H1 (cell line): ENCODE data around the gene SLC6A17. TPM values are rescaled to one million over a fixed set of nuclear protein-coding genes. Genes with fewer than 3 reads are reported as not detected.
A peak's percentile ranks its signal among the peaks of the same experiment; 100 is the strongest.

Experiments
- CREB1 ChIP-seq: IDR thresholded peaks from 2 replicates; pipeline ENCODE4 v1.6.1; 2012; ENCODE audit warnings: inconsistent platforms
- EP300 ChIP-seq, 2 experiments: IDR thresholded peaks; 1 replicate in 1 of 2; 2 replicates in 1 of 2; pipeline ENCODE4 v1.6.1; 2011 to 2012; ENCODE audit warnings: low read depth in 2 of 2, low read length in 2 of 2, mild to moderate bottlenecking in 2 of 2, borderline replicate concordance in 1 of 2, inconsistent platforms in 1 of 2, moderate library complexity in 1 of 2
- NANOG ChIP-seq: IDR thresholded peaks from 2 replicates; pipeline ENCODE4 v1.6.1; 2011; ENCODE audit warnings: low read length, low read depth, mild to moderate bottlenecking, inconsistent platforms; ENCODE audit not compliant: insufficient read depth, poor library complexity, severe bottlenecking
- SIN3A ChIP-seq, 2 experiments: IDR thresholded peaks in 1 of 2; conservative IDR thresholded peaks in 1 of 2; 2 replicates each; pipeline ENCODE4 v1.6.1; 2011 to 2012; ENCODE audit warnings: low read length in 2 of 2, improper control_type of control experiment in 1 of 2, low read depth in 1 of 2, mild to moderate bottlenecking in 1 of 2
- SRF ChIP-seq: IDR thresholded peaks from 2 replicates; pipeline ENCODE4 v1.6.1; 2011; ENCODE audit warnings: mild to moderate bottlenecking, low read depth, low read length, moderate library complexity
- polyA plus RNA-seq, 7 experiments: library from polyadenylated mRNA; depleted of rRNA in 3 of 7; stranded (reverse) in 5 of 7; unstranded in 2 of 7; fragments of >200 nt in 5 of 7; fragments of 200-250 nt in 2 of 7; gene quantifications; 1 replicate in 5 of 7; 2 replicates in 1 of 7; 4 replicates in 1 of 7; pipeline versions ENCODE4 v1.2.1 to v1.2.3, GENCODE V29; 2011 to 2013; ENCODE audit warnings: missing spikeins in 2 of 7, mixed read lengths in 2 of 7
- total RNA-seq: library from RNA; stranded (reverse); fragmentation: NEBNext Ultra II Directional; extraction: Animal tissue kit (Norgen Biotek cat#: 25700); gene quantifications from 2 replicates; pipeline ENCODE4 v1.2.1, GENCODE V29; 2021
- TF ChIP-seq, protein P1 (sequence below): IDR thresholded peaks from 2 replicates; pipeline ENCODE4 v1.6.1; 2011; ENCODE audit warnings: low read depth, mild to moderate bottlenecking, low read length; ENCODE audit not compliant: insufficient read depth
- TF ChIP-seq, protein P2 (sequence below), 3 experiments: IDR thresholded peaks; 1 replicate in 2 of 3; 2 replicates in 1 of 3; pipeline versions ENCODE4 v1.5.1 to v1.6.1; 2011; ENCODE audit warnings: low read length in 3 of 3, mild to moderate bottlenecking in 3 of 3, inconsistent platforms in 2 of 3, low read depth in 1 of 3, moderate library complexity in 1 of 3; ENCODE audit not compliant: insufficient read depth in 1 of 3; ENCODE audit errors: control extremely low read depth in 1 of 3

The SLC6A17 gene
- total and polyA plus RNA-seq, 2 of the 8 experiments (the other 6 are each of a cell fraction or from before 2014, with no cell fraction given): 0.15 to 0.28 TPM

DNA sequence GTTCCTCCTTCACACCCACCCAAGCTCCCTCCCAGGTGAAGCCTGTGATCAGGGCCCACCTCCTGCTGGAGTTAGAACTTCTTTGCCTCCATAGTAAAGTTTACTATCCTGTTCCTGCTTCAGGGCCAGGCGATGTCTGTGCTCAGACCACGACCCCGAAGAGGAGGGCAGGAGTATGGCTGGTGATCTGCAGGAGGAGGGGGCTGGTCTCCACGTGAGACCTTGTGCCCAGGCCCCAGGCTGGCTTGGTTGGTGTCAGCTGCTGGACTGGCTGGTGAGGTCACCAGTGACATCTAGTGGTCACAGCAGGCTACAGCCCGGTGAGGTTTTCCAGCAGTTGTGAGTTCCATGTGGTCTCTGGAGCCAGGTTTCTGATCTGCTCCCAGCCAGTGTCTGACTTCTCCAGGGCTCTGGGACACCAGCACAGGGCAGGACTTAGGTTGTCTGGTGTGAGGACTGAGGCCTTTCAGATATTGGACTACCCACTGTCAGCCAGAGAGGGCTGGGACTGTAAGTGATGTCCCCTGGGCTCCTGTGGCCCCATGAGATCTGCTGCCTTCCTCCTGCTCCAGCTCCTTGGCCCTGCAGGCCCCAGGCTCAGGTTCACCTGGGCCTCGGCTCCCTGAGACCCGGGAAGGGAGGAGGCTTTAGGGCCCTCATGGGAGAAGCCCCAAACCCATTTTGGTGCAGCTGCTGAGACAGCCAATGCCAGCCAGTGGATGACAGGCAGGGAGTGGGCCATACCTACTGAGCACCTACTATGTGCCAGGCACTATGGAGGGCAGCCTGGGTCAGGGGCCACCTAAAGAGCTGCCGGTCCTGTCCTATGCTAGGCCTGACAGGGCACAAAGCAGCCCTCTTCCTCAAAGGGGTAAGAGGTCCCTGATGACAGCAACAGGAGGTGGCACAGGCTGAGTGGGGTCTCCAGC is 44.0 kb upstream of the SLC6A17 start (continued):
- TF ChIP-seq, protein P1, sequence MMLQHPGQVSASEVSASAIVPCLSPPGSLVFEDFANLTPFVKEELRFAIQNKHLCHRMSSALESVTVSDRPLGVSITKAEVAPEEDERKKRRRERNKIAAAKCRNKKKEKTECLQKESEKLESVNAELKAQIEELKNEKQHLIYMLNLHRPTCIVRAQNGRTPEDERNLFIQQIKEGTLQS: no peak
- TF ChIP-seq CREB1: peak; percentile 53; the same call in 1 of the 2 replicates
- TF ChIP-seq NANOG: no peak
- peak in 1 of 2 experiments; percentile 54; a peak in 1 of 4 replicates for TF ChIP-seq SIN3A (conservative IDR thresholded peaks at IDR 0.05 in 1 of 2, IDR thresholded peaks at IDR 0.05 in 1 of 2; ENCODE audit: low read depth in 1 of 2, low read length in 2 of 2)
- TF ChIP-seq, protein P2, sequence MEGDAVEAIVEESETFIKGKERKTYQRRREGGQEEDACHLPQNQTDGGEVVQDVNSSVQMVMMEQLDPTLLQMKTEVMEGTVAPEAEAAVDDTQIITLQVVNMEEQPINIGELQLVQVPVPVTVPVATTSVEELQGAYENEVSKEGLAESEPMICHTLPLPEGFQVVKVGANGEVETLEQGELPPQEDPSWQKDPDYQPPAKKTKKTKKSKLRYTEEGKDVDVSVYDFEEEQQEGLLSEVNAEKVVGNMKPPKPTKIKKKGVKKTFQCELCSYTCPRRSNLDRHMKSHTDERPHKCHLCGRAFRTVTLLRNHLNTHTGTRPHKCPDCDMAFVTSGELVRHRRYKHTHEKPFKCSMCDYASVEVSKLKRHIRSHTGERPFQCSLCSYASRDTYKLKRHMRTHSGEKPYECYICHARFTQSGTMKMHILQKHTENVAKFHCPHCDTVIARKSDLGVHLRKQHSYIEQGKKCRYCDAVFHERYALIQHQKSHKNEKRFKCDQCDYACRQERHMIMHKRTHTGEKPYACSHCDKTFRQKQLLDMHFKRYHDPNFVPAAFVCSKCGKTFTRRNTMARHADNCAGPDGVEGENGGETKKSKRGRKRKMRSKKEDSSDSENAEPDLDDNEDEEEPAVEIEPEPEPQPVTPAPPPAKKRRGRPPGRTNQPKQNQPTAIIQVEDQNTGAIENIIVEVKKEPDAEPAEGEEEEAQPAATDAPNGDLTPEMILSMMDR (IDR thresholded peaks at IDR 0.05; ENCODE audit: control extremely low read depth in 1 of 3, insufficient read depth in 1 of 3, low read depth in 1 of 3, low read length in 3 of 3): peak; percentile 91 to 99 (median 97)
- TF ChIP-seq EP300 (IDR thresholded peaks at IDR 0.05; ENCODE audit: borderline replicate concordance in 1 of 2, low read depth in 2 of 2, low read length in 2 of 2): no peak
- no peak for TF ChIP-seq SRF
- TF ChIP-seq, all 59 proteins: peak for 7
